ENCODE data around the gene NDUFB8.

GRCh38 chr10:100477970-100478369 lies 51.7 kb downstream of the NDUFB8 start:
- TF ChIP-seq CTCF (IDR thresholded peaks at IDR 0.05; ENCODE audit: insufficient read depth, low read length, poor library complexity, severe bottlenecking) (no peak), EZH2phosphoT487 (conservative IDR thresholded peaks at IDR 0.05; ENCODE audit: low read length) (no peak)
